B cell (primary cell): ENCODE data around the gene PRSS33. TPM values are rescaled to one million over a fixed set of nuclear protein-coding genes. Genes with fewer than 3 reads are reported as not detected.
A peak's percentile ranks its signal among the peaks of the same experiment; 100 is the strongest.

ENCODE experiments used
- ATAC-seq: fragments of 200-7000 bp; cut with Tn5 transposase; one replicate; pipeline ENCODE4 v1.10.0; 2021; ENCODE audit warnings: low read depth, mild to moderate bottlenecking, moderate number of reproducible peaks, moderate library complexity
- CTCF ChIA-PET: fragments of 350-600 bp; sonication (Branson Sonifier 250); formaldehyde crosslinking; loops from one replicate; lab custom pipeline; 2021; ENCODE audit warnings: antibody characterized with exemption, inconsistent platforms; lab: Charles Lee
- POLR2A ChIA-PET: fragments of 350-600 bp; sonication (Branson Sonifier 250); formaldehyde crosslinking; loops from one replicate; lab custom pipeline; 2021; ENCODE audit warnings: antibody characterized with exemption; lab: Charles Lee
- DNase-seq: peaks from one replicate; pipeline ENCODE4 v3.0.0; 2013
- H2AFZ ChIP-seq: 2 replicates; pipeline ENCODE4 v1.6.1; 2012; ENCODE audit warnings: mild to moderate bottlenecking, low read depth, low read length; ENCODE audit not compliant: insufficient read depth, poor library complexity, severe bottlenecking
- H3K27ac ChIP-seq, 2 donors: 1 replicate in 1 of 2; 2 replicates in 1 of 2; pipeline ENCODE4 v1.5.1; 2012 to 2013; ENCODE audit warnings: low read length in 2 of 2, mild to moderate bottlenecking in 2 of 2, moderate library complexity in 1 of 2
- H3K27me3 ChIP-seq, 4 experiments: fragments of 200-600 bp in 1 of 4; sonication (generic) in 1 of 4; replicated peaks in 1 of 4; 1 replicate in 2 of 4; 2 replicates in 2 of 4; pipeline versions ENCODE4 v1.6.1 to v1.7.0; 2013 to 2016; ENCODE audit warnings: low read length in 3 of 4, mild to moderate bottlenecking in 2 of 4, mixed read lengths in 1 of 4, moderate library complexity in 1 of 4; ENCODE audit not compliant: insufficient read depth in 4 of 4, control insufficient read depth in 3 of 4; ENCODE audit errors: control extremely low read depth in 1 of 4
- H3K36me3 ChIP-seq, 2 experiments: replicated peaks in 1 of 2; 1 replicate in 1 of 2; 2 replicates in 1 of 2; pipeline versions ENCODE4 v1.6.1 to v1.7.1; 2013; ENCODE audit warnings: low read length in 1 of 2; ENCODE audit not compliant: insufficient read depth in 2 of 2, control insufficient read depth in 1 of 2; ENCODE audit errors: control extremely low read depth in 1 of 2, extremely low read depth in 1 of 2
- H3K4me1 ChIP-seq, 2 donors: fragments of 200-600 bp in 1 of 2; sonication (generic) in 1 of 2; 1 replicate in 1 of 2; 2 replicates in 1 of 2; pipeline versions ENCODE4 v1.5.1 to v1.6.1; 2013 to 2017; ENCODE audit warnings: low read length in 2 of 2; ENCODE audit not compliant: control insufficient read depth in 2 of 2, insufficient read depth in 2 of 2
- H3K4me2 ChIP-seq: replicated peaks from 2 replicates; pipeline ENCODE3; 2012; ENCODE audit warnings: mild to moderate bottlenecking, low read depth, low read length; ENCODE audit not compliant: poor library complexity, severe bottlenecking
- H3K4me3 ChIP-seq, 5 experiments: fragments of 200-600 bp in 1 of 5; sonication (generic) in 1 of 5; 1 replicate in 3 of 5; 2 replicates in 2 of 5; pipeline versions ENCODE4 v1.5.1 to v1.7.0; 2011 to 2016; ENCODE audit warnings: low read length in 4 of 5, mild to moderate bottlenecking in 4 of 5, low read depth in 2 of 5, control low read depth in 1 of 5, moderate library complexity in 1 of 5; ENCODE audit not compliant: insufficient read depth in 1 of 5; ENCODE audit errors: control extremely low read depth in 1 of 5, extremely low read depth in 1 of 5
- H3K79me2 ChIP-seq: fragments of 200-600 bp; sonication (generic); one replicate; pipeline ENCODE4 v1.6.0; 2016; ENCODE audit warnings: low read length; ENCODE audit not compliant: control insufficient read depth, insufficient read depth
- H3K9ac ChIP-seq: fragments of 200-600 bp; sonication (generic); 2 replicates; pipeline ENCODE4 v1.6.1; 2017; ENCODE audit warnings: mild to moderate bottlenecking, low read length, moderate library complexity
- H3K9me3 ChIP-seq, 3 donors: one replicate each; pipeline versions ENCODE4 v1.6.1 to v1.7.1; 2013; ENCODE audit warnings: low read length in 2 of 3; ENCODE audit not compliant: control insufficient read depth in 2 of 3, insufficient read depth in 1 of 3; ENCODE audit errors: control extremely low read depth in 1 of 3
- H4K20me1 ChIP-seq: 2 replicates; pipeline ENCODE4 v1.6.0; 2012; ENCODE audit warnings: mild to moderate bottlenecking, low read length; ENCODE audit not compliant: insufficient read depth, control insufficient read depth, poor library complexity, severe bottlenecking
- H3K27ac Mint-ChIP-seq: one replicate; pipeline ENCODE4 v1.8.0; 2021; ENCODE audit warnings: mixed read lengths
- H3K27me3 Mint-ChIP-seq: one replicate; pipeline ENCODE4 v1.8.0; 2021; ENCODE audit warnings: mixed read lengths
- H3K4me1 Mint-ChIP-seq: one replicate; pipeline ENCODE4 v1.8.0; 2021; ENCODE audit warnings: mixed read lengths
- H3K4me3 Mint-ChIP-seq: one replicate; pipeline ENCODE4 v1.8.0; 2021; ENCODE audit warnings: mixed read lengths
- H3K9me3 Mint-ChIP-seq: one replicate; pipeline ENCODE4 v1.8.0; 2022; ENCODE audit warnings: mixed read lengths; ENCODE audit not compliant: insufficient read depth
- EZH2 ChIP-seq: IDR thresholded peaks from 2 replicates; pipeline ENCODE4 v1.6.1; 2012; ENCODE audit warnings: borderline replicate concordance, low read depth, mild to moderate bottlenecking, moderate library complexity, low read length; ENCODE audit not compliant: insufficient read depth, poor library complexity, severe bottlenecking
- WGBS: methylation state at CpG from one replicate; pipeline ENCODE4 v1.1.5; 2013; ENCODE audit warnings: missing lambda C conversion rate; ENCODE audit not compliant: insufficient coverage; 5-methylcytosine and 5-hydroxymethylcytosine counted together
- intact Hi-C: fragments of 100-400 bp; cut with micrococcal nuclease; formaldehyde crosslinking; loops from one replicate; pipeline ENCODE4 v1.10.0; 2022
- polyA plus RNA-seq: library from polyadenylated mRNA; depleted of rRNA; stranded (reverse); fragments of >200 nt; gene quantifications from 2 replicates; pipeline ENCODE4 v1.2.3, GENCODE V29; 2012
- total RNA-seq, 2 donors: library from RNA; stranded (reverse); fragments of 120-200 nt in 1 of 2; gene quantifications; 1 replicate in 1 of 2; 2 replicates in 1 of 2; pipeline versions ENCODE4 v1.2.3 to v1.2.4, GENCODE V29; 2013 to 2022
- TF ChIP-seq, protein P1 (sequence below): fragments of 200-600 bp; IDR thresholded peaks from one replicate; pipeline ENCODE4 v1.8.0; 2022; ENCODE audit warnings: antibody characterized with exemption, mild to moderate bottlenecking

PRSS33 gene
- total and polyA plus RNA-seq, 2 donors (not counting 1 experiment from before 2014, with no cell fraction given), result not detected

DNA sequence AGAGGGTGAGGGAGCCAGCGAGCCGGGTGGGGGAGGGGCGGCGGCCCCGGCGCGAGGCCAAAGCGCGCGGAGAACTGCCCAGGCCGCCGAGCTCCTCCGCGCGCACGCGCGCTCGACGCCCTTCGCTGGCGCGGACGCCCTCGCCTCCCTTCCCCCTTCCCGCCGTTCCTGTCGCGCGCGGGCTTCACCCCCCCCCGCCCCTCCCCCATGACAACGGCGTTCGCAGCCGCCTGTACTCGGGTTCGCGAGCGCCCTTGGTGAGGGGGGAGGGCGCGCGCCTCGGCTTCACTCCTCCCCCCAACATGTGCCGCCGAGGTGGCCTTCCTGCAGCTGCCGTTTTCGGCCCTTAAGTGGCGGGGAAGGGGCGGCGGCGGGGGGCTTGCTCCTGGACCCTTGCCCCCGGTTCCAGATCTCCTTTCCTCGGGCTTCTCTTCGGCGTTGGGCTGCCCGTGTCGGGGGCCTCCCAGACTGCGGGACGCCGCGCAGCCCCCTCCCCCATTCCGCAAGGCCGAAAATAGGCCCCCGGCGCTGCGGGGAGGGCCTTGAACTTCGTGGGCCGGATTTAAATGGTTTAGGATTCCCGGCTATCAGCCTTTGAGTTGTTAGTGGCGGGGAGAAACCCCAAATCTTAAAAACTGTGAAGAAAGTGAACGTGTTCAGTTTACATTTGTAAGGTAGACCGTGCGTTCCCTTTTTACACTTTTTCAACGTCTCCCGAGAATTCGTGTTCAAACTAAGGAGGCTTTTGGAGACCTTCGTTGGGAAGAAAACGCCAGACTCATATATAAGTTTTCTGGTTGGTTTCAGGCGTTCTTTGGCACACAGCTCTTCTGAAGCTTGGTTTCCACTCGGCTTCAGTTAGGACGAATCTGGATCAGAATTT lies 34.3 kb downstream of the PRSS33 start:
- peaks cover 0 to 16% of the 10 kb centered on the region in 2 experiments for H3K36me3 ChIP-seq
- TF ChIP-seq EZH2, result no peak
- TF ChIP-seq, protein P1, sequence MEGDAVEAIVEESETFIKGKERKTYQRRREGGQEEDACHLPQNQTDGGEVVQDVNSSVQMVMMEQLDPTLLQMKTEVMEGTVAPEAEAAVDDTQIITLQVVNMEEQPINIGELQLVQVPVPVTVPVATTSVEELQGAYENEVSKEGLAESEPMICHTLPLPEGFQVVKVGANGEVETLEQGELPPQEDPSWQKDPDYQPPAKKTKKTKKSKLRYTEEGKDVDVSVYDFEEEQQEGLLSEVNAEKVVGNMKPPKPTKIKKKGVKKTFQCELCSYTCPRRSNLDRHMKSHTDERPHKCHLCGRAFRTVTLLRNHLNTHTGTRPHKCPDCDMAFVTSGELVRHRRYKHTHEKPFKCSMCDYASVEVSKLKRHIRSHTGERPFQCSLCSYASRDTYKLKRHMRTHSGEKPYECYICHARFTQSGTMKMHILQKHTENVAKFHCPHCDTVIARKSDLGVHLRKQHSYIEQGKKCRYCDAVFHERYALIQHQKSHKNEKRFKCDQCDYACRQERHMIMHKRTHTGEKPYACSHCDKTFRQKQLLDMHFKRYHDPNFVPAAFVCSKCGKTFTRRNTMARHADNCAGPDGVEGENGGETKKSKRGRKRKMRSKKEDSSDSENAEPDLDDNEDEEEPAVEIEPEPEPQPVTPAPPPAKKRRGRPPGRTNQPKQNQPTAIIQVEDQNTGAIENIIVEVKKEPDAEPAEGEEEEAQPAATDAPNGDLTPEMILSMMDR, result no peak
- peaks cover 0 to 10% (median 3%) of the 10 kb centered on the region in 3 donors for H3K9me3 ChIP-seq
- peak overlapping the region; percentile 95 for H3K4me3 Mint-ChIP-seq
- peak overlapping the region; percentile 95 to 98 for H3K27ac ChIP-seq
- H3K9ac ChIP-seq, result peak overlapping the region; percentile 92
- H3K4me1 Mint-ChIP-seq, result peaks cover 53% of the 10 kb centered on the region
- WGBS, result under 1% methylated on average over 60 of the region's 82 CpGs
- H3K27ac Mint-ChIP-seq, result peak overlapping the region; percentile 99
- ChIA-PET CTCF (interaction anchor here (0.6 to 0.7 kb wide), 2 partner anchors 115 to 1972 kb away, joined by 3 read pairs; no protein-coding TSS in a partner anchor), POLR2A (interaction anchor here (0.6 to 3.5 kb wide), 3 partner anchors 14 to 24 kb away, joined by 3 to 31 read pairs (median 3); partner anchors contain the start of gene ELOB)
- H3K9me3 Mint-ChIP-seq, result peaks cover 2% of the 10 kb centered on the region
- ATAC-seq (peak; percentile 42), DNase-seq (no peak)
- H2AFZ ChIP-seq, result peak overlapping the region; percentile 99
- H3K27me3 ChIP-seq, result no peaks in the 10 kb centered on the region
- H4K20me1 ChIP-seq, result peaks cover 53% of the 10 kb centered on the region
- peaks cover 36 to 45% of the 10 kb centered on the region in 2 donors for H3K4me1 ChIP-seq
- H3K27me3 Mint-ChIP-seq, result no peaks in the 10 kb centered on the region
- peak overlapping the region; percentile 68 to 97 (median 78) for H3K4me3 ChIP-seq
- H3K79me2 ChIP-seq, result peaks cover 73% of the 10 kb centered on the region
- peak overlapping the region; percentile 97 for H3K4me2 ChIP-seq
- intact Hi-C loops, result loop anchor here (1.0 to 5.0 kb wide), 5 partner anchors 24 to 269 kb away; partner anchors contain the start of genes ELOB, FLYWCH1, FLYWCH2 and HCFC1R1
